Measurements from ENCODE around the gene MYH7.

DNA sequence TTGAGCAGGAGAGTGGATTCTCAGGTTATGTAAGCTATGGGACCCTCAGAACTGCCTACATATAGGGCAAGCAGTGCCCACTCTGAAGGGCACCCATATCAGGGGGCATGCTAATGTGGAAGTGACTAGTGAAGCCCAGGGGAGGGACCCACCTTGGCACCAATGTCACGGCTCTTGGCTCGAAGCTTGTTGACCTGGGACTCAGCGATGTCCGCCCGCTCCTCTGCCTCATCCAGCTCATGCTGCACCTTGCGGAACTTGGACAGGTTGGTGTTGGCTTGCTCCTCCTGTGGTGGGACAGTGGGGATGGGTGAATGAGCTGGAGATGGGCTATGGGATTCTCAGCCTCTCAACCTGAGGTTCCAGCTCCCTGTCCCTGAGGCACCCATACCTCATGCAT, 53.2 kb downstream of the MYH7 start:
- TF ChIP-seq CTCF (IDR thresholded peaks at IDR 0.05) (no peak), POLR2AphosphoS5 (IDR thresholded peaks at IDR 0.05) (no peak), POLR2A (IDR thresholded peaks at IDR 0.05) (no peak)
